ENCODE measurements around the gene NFKBIZ.

NFKBIZ gene

GRCh38 chr3:101848754-101849713 lies at the start of gene NFKBIZ:
NFKBIZ (plus strand) TSS chr3:101849514; CDS start chr3:101849629, 115 bp downstream.
- no peak for FAIRE-seq

GRCh38 chr3:101801174-101801573 lies 48.1 kb upstream of the NFKBIZ start:
- no peak for FAIRE-seq

GRCh38 chr3:101802179-101802578 lies 47.1 kb upstream of the NFKBIZ start:
- FAIRE-seq = no peak

- peak; percentile 94 for FAIRE-seq
Measured at GRCh38 chr3:101803173-101803782, 46.0 kb upstream of the NFKBIZ start.

GRCh38 chr3:101803939-101804338 lies 45.4 kb upstream of the NFKBIZ start:
- no peak for FAIRE-seq

GRCh38 chr3:101806491-101806890 lies 42.8 kb upstream of the NFKBIZ start:
- no peak for FAIRE-seq

- no peak for FAIRE-seq
Measured at GRCh38 chr3:101807888-101808287, 41.4 kb upstream of the NFKBIZ start.

GRCh38 chr3:101809178-101810021 lies 39.9 kb upstream of the NFKBIZ start:
- peak; percentile 21 for FAIRE-seq

- FAIRE-seq = no peak
Measured at GRCh38 chr3:101810022-101810418, 39.3 kb upstream of the NFKBIZ start.

GRCh38 chr3:101811875-101812274 lies 37.4 kb upstream of the NFKBIZ start:
- no peak for FAIRE-seq

- FAIRE-seq = no peak
Measured at GRCh38 chr3:101812895-101813294, 36.4 kb upstream of the NFKBIZ start.

- peak; percentile 96 for FAIRE-seq
Measured at GRCh38 chr3:101813817-101814440, 35.4 kb upstream of the NFKBIZ start.

- no peak for FAIRE-seq
Measured at GRCh38 chr3:101814835-101815234, 34.5 kb upstream of the NFKBIZ start.

GRCh38 chr3:101816215-101817149 lies 32.8 kb upstream of the NFKBIZ start:
- peak; percentile 21 for FAIRE-seq

GRCh38 chr3:101817992-101818391 lies 31.3 kb upstream of the NFKBIZ start:
- no peak for FAIRE-seq

- FAIRE-seq = no peak
Measured at GRCh38 chr3:101819649-101820206, 29.6 kb upstream of the NFKBIZ start.

GRCh38 chr3:101821503-101821902 lies 27.8 kb upstream of the NFKBIZ start:
- no peak for FAIRE-seq

- FAIRE-seq = no peak
Measured at GRCh38 chr3:101823525-101823924, 25.8 kb upstream of the NFKBIZ start.

GRCh38 chr3:101824702-101825101 lies 24.6 kb upstream of the NFKBIZ start:
- FAIRE-seq = no peak

- FAIRE-seq = no peak
Measured at GRCh38 chr3:101825904-101826445, 23.3 kb upstream of the NFKBIZ start.

All from endometrium (tissue), 2 donors.